ENCODE data around the gene TBC1D20. TPM values are rescaled to one million over a fixed set of nuclear protein-coding genes. Genes with fewer than 3 reads are reported as not detected.

Gene TBC1D20
- total RNA-seq, 2 experiments from 2014 or later = 15.7 to 16.1 TPM

GRCh38 chr20:406200-407132 is 55.9 kb downstream of the TBC1D20 start:
- Histone ChIP-seq H3K36me3 (ENCODE audit: insufficient read depth, low read length) (peaks cover 16% of the 10 kb centered on the region), H3K9me3 (ENCODE audit: control insufficient read depth in 1 of 2, insufficient read depth in 1 of 2, low read length in 2 of 2) (no peaks in the 10 kb centered on the region), H3K4me1 (ENCODE audit: insufficient read depth, low read length) (peaks cover 44% of the 10 kb centered on the region), H3K27ac (ENCODE audit: low read depth in 1 of 2, low read length in 2 of 2) (no peak overlapping the region), H3K27me3 (ENCODE audit: control insufficient read depth in 1 of 2, insufficient read depth in 2 of 2, low read length in 2 of 2) (no peaks in the 10 kb centered on the region), H3K4me3 (ENCODE audit: low read length) (no peak overlapping the region)
- H3K4me3 Mint-ChIP-seq = peak overlapping the region; percentile 95
- POLR2A ChIA-PET = interaction anchor here (0.6 to 2.6 kb wide), 9 partner anchors 10 to 137 kb away, joined by 3 to 24 read pairs (median 5); partner anchors contain the start of genes CSNK2A1, TBC1D20 and TRIB3
- no peak for TF ChIP-seq CTCF (IDR thresholded peaks at IDR 0.05)
- peaks cover 34% of the 10 kb centered on the region for H3K36me3 Mint-ChIP-seq (ENCODE audit: low read depth)
- DNase-seq (no peak), ATAC-seq (ENCODE audit: poor library complexity) (no peak)
- H3K27ac Mint-ChIP-seq = peak overlapping the region; percentile 88
- peaks cover 52% of the 10 kb centered on the region for H3K4me1 Mint-ChIP-seq (ENCODE audit: low read depth)
- H3K27me3 Mint-ChIP-seq = no peaks in the 10 kb centered on the region
- CTCF ChIA-PET = interaction anchor here (1.0 to 1.4 kb wide), 7 partner anchors 8 to 82 kb away, joined by 3 to 5 read pairs (median 4); no protein-coding TSS in a partner anchor
- intact Hi-C loops (cut with DNase I, micrococcal nuclease) = loop anchor here (1.0 to 5.0 kb wide), 8 partner anchors 24 to 1696 kb away; partner anchors contain the start of genes CSNK2A1 (in 1 of the 2), SOX12 (in 1 of the 2), STK35 (in 1 of the 2) and TBC1D20 (in 1 of the 2)
- no peaks in the 10 kb centered on the region for H3K9me3 Mint-ChIP-seq

- Histone ChIP-seq H3K27ac (ENCODE audit: low read depth in 1 of 2, low read length in 2 of 2) (no peak overlapping the region), H3K4me1 (ENCODE audit: insufficient read depth, low read length) (peaks cover 30% of the 10 kb centered on the region), H3K27me3 (ENCODE audit: control insufficient read depth in 1 of 2, insufficient read depth in 2 of 2, low read length in 2 of 2) (no peaks in the 10 kb centered on the region), H3K4me3 (ENCODE audit: low read length) (no peak overlapping the region), H3K36me3 (ENCODE audit: insufficient read depth, low read length) (no peaks in the 10 kb centered on the region), H3K9me3 (ENCODE audit: control insufficient read depth in 1 of 2, insufficient read depth in 1 of 2, low read length in 2 of 2) (no peaks in the 10 kb centered on the region)
- no peak overlapping the region for H3K27ac Mint-ChIP-seq
- H3K4me3 Mint-ChIP-seq = no peak overlapping the region
- DNase-seq (no peak), ATAC-seq (ENCODE audit: poor library complexity) (no peak)
- CTCF ChIA-PET = no interaction called here
- H3K4me1 Mint-ChIP-seq (ENCODE audit: low read depth) = peaks cover 31% of the 10 kb centered on the region
- TF ChIP-seq CTCF (IDR thresholded peaks at IDR 0.05) = no peak
- H3K27me3 Mint-ChIP-seq = no peaks in the 10 kb centered on the region
- no peaks in the 10 kb centered on the region for H3K9me3 Mint-ChIP-seq
- H3K36me3 Mint-ChIP-seq (ENCODE audit: low read depth) = peaks cover 13% of the 10 kb centered on the region
- intact Hi-C loops (cut with DNase I, micrococcal nuclease) = no loop called here
- POLR2A ChIA-PET = no interaction called here
These were observed 58.2 kb downstream of the TBC1D20 start for GRCh38 chr20:404088-404487.

GRCh38 chr20:403582-403957 is 58.8 kb downstream of the TBC1D20 start:
- Mint-ChIP-seq H3K27me3 (no peaks in the 10 kb centered on the region), H3K4me3 (no peak overlapping the region), H3K36me3 (ENCODE audit: low read depth) (peaks cover 10% of the 10 kb centered on the region), H3K9me3 (no peaks in the 10 kb centered on the region), H3K27ac (no peak overlapping the region), H3K4me1 (ENCODE audit: low read depth) (peaks cover 28% of the 10 kb centered on the region)
- H3K36me3 ChIP-seq (ENCODE audit: insufficient read depth, low read length) = no peaks in the 10 kb centered on the region
- CTCF ChIA-PET = no interaction called here
- no peaks in the 10 kb centered on the region for H3K27me3 ChIP-seq (ENCODE audit: control insufficient read depth in 1 of 2, insufficient read depth in 2 of 2, low read length in 2 of 2)
- no peak overlapping the region for H3K27ac ChIP-seq (ENCODE audit: low read depth in 1 of 2, low read length in 2 of 2)
- no peak for ATAC-seq (ENCODE audit: poor library complexity)
- H3K9me3 ChIP-seq (ENCODE audit: control insufficient read depth in 1 of 2, insufficient read depth in 1 of 2, low read length in 2 of 2) = no peaks in the 10 kb centered on the region
- no peak for DNase-seq
- no peak for TF ChIP-seq CTCF (IDR thresholded peaks at IDR 0.05)
- intact Hi-C loops (cut with DNase I, micrococcal nuclease) = no loop called here
- H3K4me1 ChIP-seq (ENCODE audit: insufficient read depth, low read length) = peaks cover 25% of the 10 kb centered on the region
- POLR2A ChIA-PET = no interaction called here
- H3K4me3 ChIP-seq (ENCODE audit: low read length) = no peak overlapping the region

Data from CD4-positive, alpha-beta T cell (primary cell).